ENCODE measurements around the gene PCDHA9. TPM values are rescaled to one million over a fixed set of nuclear protein-coding genes. Genes with fewer than 3 reads are reported as not detected.
A peak's percentile ranks its signal among the peaks of the same experiment; 100 is the strongest.
"Not testable (repeated sequence)": the region's sequence is repeated elsewhere in the genome, so short reads cannot be mapped to it uniquely, and the experiment has no call there.

Gene PCDHA9
- total RNA-seq, 2 donors from 2014 or later = 0.14 to 0.51 TPM

GRCh38 chr5:140806834-140807775, 41.1 kb upstream of the PCDHA9 start, which contains the start of gene PCDHA4:
Gene PCDHA4 (plus strand): TSS chr5:140807068.
- H3K27me3 ChIP-seq (replicated peaks; ENCODE audit: insufficient read depth) = no peaks in the 10 kb centered on the region
- H3K9me3 ChIP-seq = no peaks in the 10 kb centered on the region
- H3K36me3 ChIP-seq = no peaks in the 10 kb centered on the region
- H3K4me1 ChIP-seq (replicated peaks) = no peaks in the 10 kb centered on the region
- H3K4me3 ChIP-seq = peak within 1 kb of the TSS in 1 of 2 donors; percentile 17
- no peak within 1 kb of the TSS for H3K27ac ChIP-seq
- intact Hi-C loops (cut with DNase I) = no loop called here
- 20% methylated on average over 45 of the region's 47 CpGs for WGBS
- TF ChIP-seq, protein P1, sequence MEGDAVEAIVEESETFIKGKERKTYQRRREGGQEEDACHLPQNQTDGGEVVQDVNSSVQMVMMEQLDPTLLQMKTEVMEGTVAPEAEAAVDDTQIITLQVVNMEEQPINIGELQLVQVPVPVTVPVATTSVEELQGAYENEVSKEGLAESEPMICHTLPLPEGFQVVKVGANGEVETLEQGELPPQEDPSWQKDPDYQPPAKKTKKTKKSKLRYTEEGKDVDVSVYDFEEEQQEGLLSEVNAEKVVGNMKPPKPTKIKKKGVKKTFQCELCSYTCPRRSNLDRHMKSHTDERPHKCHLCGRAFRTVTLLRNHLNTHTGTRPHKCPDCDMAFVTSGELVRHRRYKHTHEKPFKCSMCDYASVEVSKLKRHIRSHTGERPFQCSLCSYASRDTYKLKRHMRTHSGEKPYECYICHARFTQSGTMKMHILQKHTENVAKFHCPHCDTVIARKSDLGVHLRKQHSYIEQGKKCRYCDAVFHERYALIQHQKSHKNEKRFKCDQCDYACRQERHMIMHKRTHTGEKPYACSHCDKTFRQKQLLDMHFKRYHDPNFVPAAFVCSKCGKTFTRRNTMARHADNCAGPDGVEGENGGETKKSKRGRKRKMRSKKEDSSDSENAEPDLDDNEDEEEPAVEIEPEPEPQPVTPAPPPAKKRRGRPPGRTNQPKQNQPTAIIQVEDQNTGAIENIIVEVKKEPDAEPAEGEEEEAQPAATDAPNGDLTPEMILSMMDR (IDR thresholded peaks at IDR 0.05) = peak in 1 of 4 experiments; percentile 31
- no peak for TF ChIP-seq POLR2A (IDR thresholded peaks at IDR 0.05)
- DNase-seq (ENCODE audit: low spot score) = no peak

- H3K4me1 ChIP-seq (replicated peaks); DNase-seq (ENCODE audit: low spot score); H3K9me3 ChIP-seq; H3K36me3 ChIP-seq; H3K27me3 ChIP-seq (replicated peaks; ENCODE audit: insufficient read depth); H3K27ac ChIP-seq; H3K4me3 ChIP-seq; intact Hi-C loops (cut with DNase I): not testable (repeated sequence)
- WGBS = 58% methylated on average over 61 of the region's 62 CpGs
These were observed 39.8 kb upstream of the PCDHA9 start for GRCh38 chr5:140808241-140808888.

GRCh38 chr5:140808889-140809291, 39.3 kb upstream of the PCDHA9 start:
- H3K27me3 ChIP-seq (replicated peaks; ENCODE audit: insufficient read depth) = no peaks in the 10 kb centered on the region
- no peaks in the 10 kb centered on the region for H3K36me3 ChIP-seq
- no peak for DNase-seq (ENCODE audit: low spot score)
- H3K9me3 ChIP-seq = no peaks in the 10 kb centered on the region
- no peak overlapping the region for H3K27ac ChIP-seq
- WGBS = 70% methylated on average over 35 of the region's 43 CpGs
- intact Hi-C loops (cut with DNase I) = no loop called here
- TF ChIP-seq, protein P1 (IDR thresholded peaks at IDR 0.05) = no peak
- TF ChIP-seq POLR2A (IDR thresholded peaks at IDR 0.05) (no peak), POLR2AphosphoS5 (IDR thresholded peaks at IDR 0.05) (no peak)
- no peak overlapping the region for H3K4me3 ChIP-seq
- H3K4me1 ChIP-seq (replicated peaks) = no peaks in the 10 kb centered on the region

- no peaks in the 10 kb centered on the region for H3K36me3 ChIP-seq
- DNase-seq (ENCODE audit: low spot score) = no peak
- 30% methylated on average over 39 of the region's 39 CpGs for WGBS
- H3K9me3 ChIP-seq = no peaks in the 10 kb centered on the region
- no peak within 1 kb of the TSS for H3K27ac ChIP-seq
- H3K27me3 ChIP-seq (replicated peaks; ENCODE audit: insufficient read depth) = peaks cover 2% of the 10 kb centered on the region
- H3K4me3 ChIP-seq = no peak within 1 kb of the TSS
- TF ChIP-seq POLR2A (IDR thresholded peaks at IDR 0.05) = no peak
- TF ChIP-seq, protein P1 (IDR thresholded peaks at IDR 0.05) = no peak
- no peak for TF ChIP-seq POLR2AphosphoS5 (IDR thresholded peaks at IDR 0.05)
- no peaks in the 10 kb centered on the region for H3K4me1 ChIP-seq (replicated peaks)
- intact Hi-C loops (cut with DNase I) = no loop called here
These were observed 26.6 kb upstream of the PCDHA9 start, which contains the start of gene PCDHA5 for GRCh38 chr5:140821375-140822280. Gene PCDHA5 (plus strand): TSS chr5:140821613.

GRCh38 chr5:140822281-140822629, 25.9 kb upstream of the PCDHA9 start:
- no peak overlapping the region for H3K27ac ChIP-seq
- TF ChIP-seq, protein P1 (IDR thresholded peaks at IDR 0.05) = no peak
- TF ChIP-seq POLR2AphosphoS5 (IDR thresholded peaks at IDR 0.05) (no peak), POLR2A (IDR thresholded peaks at IDR 0.05) (no peak)
- DNase-seq (ENCODE audit: low spot score) = no peak
- no peaks in the 10 kb centered on the region for H3K9me3 ChIP-seq
- H3K27me3 ChIP-seq (replicated peaks; ENCODE audit: insufficient read depth) = peaks cover 2% of the 10 kb centered on the region
- no peaks in the 10 kb centered on the region for H3K4me1 ChIP-seq (replicated peaks)
- H3K4me3 ChIP-seq = no peak overlapping the region
- WGBS = 26% methylated on average over 6 of the region's 6 CpGs
- intact Hi-C loops (cut with DNase I) = no loop called here
- no peaks in the 10 kb centered on the region for H3K36me3 ChIP-seq

GRCh38 chr5:140822969-140823368, 25.2 kb upstream of the PCDHA9 start:
- H3K27ac ChIP-seq; DNase-seq (ENCODE audit: low spot score); H3K36me3 ChIP-seq; H3K27me3 ChIP-seq (replicated peaks; ENCODE audit: insufficient read depth); H3K4me1 ChIP-seq (replicated peaks); intact Hi-C loops (cut with DNase I); H3K9me3 ChIP-seq; H3K4me3 ChIP-seq: not testable (repeated sequence)
- 40% methylated on average over 38 of the region's 48 CpGs for WGBS

Data from prostate gland (tissue), 2 donors.